GM18868 (cell line): ENCODE measurements around the gene C2CD3.
"Not testable (repeated sequence)": the region's sequence is repeated elsewhere in the genome, so short reads cannot be mapped to it uniquely, and the experiment has no call there.

Source experiments
- ATAC-seq: cut with Tn5 transposase; IDR thresholded peaks from one replicate; pipeline ENCODE4 v1.9.1; 2021; ENCODE audit warnings: mild to moderate bottlenecking, moderate library complexity; ENCODE audit not compliant: unreplicated experiment

The C2CD3 gene

DNA sequence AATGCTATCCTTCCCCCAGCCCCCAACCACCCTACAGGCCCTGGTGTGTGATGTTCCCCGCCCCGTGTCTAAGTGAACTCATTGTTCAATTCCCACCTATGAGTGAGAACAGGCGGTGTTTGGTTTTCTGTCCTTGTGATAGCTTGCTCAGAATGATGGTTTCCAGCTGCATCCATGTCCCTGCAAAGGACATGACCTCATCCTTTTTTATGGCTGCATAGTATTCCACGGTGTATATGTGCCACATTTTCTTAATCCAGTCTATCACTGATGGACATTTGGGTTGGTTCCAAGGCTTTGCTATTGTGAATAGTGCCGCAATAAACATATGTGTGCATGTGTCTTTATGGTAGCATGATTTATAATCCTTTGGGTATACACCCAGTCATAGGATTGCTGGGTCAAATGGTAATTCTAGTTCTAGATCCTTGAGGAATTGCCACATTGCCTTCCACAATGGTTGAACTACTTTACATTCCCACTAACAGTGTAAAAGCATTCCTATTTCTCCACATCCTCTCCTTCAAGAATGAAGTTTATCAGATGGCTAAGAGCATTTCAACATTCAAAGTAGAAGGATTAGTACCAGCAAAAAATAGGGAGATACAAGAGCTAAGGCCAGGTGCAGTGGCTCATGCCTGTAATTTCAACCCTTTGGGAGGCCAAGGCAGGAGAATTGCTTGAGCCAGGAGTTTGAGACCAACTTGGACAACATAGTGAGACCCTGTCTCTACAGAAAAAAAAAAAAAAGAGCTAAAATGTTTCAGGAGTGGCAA lies 50.4 kb downstream of the C2CD3 start:
- ATAC-seq = not testable (repeated sequence)

DNA sequence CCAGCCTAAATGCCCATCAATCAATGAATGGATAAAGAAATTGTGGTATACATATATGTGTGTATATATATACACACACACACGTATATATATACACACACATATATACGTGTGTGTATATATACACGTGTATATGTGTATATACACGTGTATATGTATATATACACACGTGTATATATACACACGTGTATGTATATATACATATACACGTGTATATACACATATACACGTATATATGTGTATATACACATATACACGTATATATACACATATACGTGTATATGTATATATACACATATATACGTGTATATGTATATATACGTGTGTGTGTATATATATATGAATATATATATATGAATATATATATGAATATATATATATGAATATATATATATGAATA lies 54.1 kb downstream of the C2CD3 start:
- no peak for ATAC-seq

DNA sequence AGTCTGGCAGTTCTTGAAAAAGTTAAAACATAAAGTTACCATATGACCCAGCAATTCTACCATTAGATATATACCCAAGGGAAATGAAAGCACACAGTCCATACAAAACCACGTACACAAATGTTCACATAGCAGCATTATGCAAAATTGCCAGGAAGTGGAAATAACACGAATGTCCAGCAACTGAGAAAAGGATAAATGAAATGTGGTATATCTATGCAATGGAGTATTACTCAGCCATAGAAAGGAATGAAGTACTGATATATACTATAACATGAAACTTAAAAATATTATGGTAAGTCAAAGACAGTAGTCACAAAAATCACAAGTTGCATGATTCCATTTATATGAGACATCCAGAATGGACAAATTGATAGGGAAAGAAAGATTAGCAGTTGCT lies 57.9 kb downstream of the C2CD3 start:
- no peak for ATAC-seq

DNA sequence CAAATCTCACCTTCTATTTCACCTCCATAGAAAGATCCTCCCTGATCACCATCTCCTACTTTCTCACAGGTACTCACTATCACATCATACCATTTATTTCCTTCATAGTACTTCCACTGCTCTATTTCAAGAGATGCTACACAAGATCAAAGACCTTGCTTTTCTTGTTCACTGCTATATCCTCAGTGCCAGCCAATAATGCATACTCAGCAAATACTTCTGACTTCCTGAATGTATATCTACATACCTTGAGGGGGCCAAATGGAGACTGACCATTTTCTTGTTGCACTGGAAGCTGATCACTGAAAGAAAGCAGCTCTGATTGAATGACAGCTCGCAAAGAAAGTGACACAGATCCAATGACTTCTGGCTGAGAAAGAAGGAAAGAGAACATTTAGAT lies 64.7 kb downstream of the C2CD3 start:
- no peak for ATAC-seq

DNA sequence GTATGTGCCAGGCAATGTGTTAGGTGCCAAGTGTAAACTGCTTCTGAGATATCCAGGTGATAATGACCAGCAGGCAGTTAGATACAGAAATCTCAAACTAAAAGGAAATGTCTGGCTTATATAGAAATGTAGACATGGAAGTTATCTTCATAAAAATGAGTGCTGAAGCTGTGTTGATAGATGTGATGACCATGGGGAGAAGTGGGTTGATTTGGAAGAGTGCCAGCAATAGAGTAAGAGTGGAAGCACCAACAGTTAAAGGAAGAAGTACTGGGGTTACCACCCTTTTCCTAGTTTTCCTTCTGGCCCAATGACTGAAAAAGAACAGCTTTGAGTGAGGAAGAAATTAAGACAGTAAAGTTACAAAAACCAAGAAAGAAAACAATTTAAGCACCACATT lies 68.5 kb downstream of the C2CD3 start:
- ATAC-seq = no peak

DNA sequence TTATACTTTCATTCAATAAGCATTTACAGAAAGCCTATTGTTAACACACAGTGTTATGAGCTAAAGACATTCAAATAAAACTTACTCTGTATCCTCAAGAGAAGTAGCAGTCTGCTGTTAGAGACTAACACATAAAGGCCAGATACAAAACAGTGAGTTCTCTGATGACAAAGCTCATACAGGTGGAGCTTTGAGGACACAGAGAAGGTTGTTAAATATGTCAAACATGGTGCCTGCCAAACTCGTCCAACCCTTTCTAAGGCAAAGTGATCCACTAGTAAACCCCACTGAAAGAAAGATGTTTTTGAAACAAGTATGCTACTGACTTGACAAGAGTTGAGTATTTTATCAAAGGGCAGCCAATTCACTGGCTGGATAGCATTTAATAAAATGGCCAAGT lies 70.1 kb downstream of the C2CD3 start:
- no peak for ATAC-seq

DNA sequence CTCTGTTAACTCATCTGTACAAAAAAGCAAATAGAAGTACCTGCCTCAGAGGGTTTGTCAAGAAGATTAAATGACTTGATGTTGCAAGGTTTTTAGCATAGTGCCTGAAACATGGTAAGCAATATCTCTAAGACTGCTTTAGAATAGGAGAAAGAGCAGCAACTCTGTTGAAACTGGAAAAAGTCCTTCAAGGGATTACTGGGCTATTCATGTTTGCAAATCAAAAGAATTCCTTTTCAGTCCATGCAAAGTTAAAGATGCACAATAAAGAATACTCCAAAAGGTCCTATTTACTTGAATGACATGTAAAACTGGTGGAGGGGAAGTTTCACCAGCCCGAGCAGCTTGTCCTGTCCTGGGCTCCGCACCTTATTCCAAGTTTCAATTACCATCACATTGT lies 70.6 kb downstream of the C2CD3 start:
- ATAC-seq = no peak

DNA sequence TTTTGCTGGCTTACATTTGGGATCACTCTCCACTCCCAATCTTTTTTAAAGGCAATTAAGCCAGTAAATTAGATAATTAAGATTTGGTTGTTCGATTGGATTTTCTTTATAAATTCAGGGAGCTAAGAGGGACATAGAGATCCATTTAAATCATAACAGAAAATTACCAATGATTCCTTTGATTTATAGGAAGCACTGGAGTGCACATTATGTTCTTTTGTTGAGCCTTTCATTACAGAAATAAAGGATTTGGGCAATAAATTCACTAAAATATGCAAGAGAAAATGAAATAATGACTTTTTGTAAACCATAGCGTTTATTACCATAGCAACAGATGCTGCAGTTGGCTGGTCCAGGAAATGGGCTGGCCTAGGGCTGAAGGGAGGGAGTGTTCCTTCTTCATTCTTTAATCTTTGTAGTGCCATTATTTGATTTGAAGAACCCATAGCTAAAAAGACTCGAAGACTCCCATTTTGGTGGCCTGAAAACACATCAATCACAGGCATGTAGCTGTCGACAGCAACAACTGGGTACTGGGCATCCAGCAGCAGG lies 73.0 kb downstream of the C2CD3 start:
- ATAC-seq = no peak

DNA sequence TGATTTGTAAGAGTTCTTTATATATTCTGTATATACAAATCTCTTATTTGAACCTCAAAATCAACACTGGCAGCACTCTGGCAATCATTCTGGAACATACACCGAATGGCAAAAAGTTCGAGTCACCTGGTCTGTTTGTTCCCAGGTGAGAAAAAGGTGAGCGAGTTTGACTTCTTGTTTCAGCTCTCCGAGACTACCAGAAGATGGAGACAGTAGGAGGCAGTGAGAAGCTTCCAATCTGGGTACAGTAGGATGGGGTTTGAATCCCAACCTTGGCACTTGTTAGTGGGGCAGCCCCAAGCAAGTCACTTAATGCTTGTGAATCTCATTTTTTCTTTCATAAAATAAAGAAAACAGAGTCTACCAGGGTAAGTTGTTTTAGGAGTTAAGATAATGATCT lies 76.4 kb downstream of the C2CD3 start:
- no peak for ATAC-seq

DNA sequence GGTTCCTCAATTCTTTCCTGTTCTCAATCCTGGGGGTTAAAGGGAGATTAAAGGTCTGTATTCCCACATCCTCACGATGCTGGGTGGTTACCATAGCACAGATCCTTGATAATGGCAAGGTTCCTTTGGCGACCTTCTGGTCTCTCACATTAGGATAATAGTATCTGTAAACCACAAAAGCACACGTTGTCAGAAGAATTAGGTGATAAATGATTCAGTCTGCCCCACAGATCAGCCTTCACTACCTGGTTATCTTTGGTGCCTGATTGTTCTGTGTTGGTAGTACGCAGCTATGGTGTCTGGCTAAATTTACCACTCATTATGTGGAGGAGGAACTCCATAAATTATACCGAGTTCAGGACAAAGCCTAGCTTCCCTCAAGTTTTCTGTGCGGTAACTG lies 78.4 kb downstream of the C2CD3 start:
- no peak for ATAC-seq

DNA sequence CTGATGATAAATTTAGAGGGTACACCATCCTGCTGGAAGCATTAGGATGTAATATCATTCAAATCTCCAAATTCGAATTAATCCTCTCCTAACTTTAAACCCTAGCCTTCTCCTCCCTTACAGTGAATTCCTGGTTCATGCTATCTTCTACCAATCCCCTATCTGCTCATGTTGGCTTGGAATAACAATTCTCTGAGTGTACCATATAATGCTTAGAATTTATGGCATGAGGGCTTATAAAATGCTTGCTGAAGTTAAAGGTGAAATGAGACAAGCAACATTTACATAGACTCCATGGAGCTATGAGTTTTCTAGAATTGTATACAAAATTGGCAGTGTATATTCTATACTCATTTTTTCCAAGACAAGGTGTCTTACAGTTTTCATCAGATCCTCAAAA lies 79.3 kb downstream of the C2CD3 start:
- no peak for ATAC-seq

DNA sequence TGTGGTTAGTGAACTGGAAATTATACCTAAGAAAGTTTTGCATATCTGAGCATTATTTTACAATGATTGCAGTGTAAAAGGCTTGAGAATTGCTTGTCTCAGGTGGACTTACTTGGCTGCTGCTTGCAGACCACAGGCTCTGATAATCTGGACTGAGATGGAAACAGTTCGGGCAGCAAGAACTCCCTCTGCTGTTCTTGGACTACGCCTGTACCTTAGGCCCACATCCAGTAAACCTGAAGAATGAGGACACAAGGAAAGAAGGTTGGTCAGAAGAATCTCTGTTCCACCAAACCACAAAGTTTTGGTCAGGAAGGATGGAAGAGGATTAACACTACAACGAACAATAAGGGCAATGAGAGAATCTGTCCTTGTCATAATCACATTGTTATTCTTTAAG lies 80.1 kb downstream of the C2CD3 start:
- no peak for ATAC-seq

DNA sequence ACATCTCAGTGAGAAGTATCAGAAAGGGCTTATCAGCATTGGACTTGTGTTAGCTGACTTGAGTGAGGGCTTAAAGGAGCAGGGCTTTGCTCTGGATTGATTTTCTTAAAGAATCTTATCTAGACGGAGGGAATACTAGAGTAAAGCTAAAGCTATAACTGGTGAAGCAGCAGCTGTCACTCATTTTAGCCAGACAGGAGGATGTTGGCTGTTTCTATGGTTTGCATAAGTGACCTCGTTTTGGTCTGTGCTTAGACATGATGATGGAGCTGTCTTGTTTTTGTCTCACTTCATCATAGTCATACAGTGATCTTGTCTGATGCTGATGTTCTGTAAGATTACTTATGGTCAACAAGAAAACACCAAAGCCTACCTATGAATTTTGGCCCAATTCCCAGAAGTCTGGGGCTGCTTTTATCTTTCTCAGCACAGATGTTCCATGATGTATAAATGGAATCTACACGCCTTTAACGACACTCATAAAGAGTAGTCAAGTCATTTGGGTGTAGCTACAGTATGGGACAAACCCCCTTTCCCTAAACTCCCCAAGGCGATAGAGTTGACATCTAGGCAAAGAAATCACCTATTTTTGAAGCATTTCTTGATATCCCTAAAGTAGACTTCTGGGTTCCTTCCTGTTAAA lies 84.4 kb downstream of the C2CD3 start:
- ATAC-seq = no peak

DNA sequence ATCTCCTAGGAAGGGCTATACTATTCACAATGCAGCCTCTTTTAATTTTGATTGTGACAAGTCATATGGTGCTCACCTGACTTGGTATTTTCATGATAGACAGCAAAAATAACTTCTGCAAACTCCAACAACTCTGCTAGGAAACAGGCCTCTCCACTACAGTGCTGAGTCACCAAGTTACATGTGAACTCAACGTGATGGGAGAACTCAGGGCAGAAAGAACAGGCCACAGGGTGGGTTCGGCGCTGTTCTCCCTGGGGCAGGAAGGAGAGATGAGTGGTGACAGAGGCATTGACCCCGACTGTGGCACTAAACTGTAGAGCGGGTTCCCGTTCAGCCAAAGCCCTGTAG lies 85.3 kb downstream of the C2CD3 start:
- ATAC-seq = no peak

DNA sequence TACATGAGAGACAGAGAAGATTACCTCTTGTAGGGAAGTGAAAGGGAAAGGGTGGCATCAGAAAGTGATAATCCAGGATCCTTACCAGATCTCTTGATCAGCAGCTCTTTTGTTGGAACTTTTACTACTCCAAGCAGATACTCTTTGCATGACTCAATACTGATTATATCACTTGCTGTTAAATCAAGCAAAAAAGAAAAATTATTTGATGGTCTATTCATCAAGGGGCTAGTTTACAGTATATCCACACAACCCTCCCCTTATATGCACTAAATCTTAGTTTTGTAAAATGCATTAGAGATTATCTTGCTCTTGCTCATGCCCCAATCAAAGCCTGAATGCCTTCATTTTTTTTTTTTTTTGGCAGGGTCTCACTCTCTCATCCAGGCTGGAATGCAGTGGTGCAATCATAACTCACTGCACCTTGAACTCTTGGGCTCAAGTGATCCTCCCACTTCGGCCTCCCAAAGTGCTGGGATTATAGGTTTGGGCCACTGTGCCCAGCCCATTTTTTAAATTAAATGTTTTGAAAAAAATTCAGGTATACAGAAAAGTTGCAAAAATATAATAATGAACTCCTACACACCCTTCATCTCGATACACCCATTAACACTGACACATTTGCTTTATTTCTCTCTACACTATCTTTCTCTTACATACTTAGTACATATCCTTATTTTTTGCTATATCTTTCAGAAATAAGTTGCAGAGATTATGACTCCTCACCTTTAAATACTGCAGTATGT lies 85.8 kb downstream of the C2CD3 start:
- no peak for ATAC-seq

DNA sequence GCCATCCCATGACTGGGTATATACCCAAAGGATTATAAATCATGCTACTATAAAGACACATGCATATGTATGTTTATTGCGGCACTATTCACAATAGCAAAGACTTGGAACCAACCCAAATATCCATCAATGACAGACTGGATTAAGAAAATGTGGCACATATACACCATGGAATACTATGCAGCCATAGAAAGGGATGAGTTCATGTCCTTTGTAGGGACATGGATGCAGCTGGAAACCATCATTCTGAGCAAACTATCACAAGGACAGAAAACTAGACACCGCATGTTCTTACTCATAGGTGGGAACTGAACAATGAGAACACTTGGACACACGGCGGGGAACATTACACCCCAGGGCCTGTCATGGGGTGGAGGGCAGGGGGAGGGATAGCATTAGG lies 86.9 kb downstream of the C2CD3 start:
- not testable (repeated sequence) for ATAC-seq

DNA sequence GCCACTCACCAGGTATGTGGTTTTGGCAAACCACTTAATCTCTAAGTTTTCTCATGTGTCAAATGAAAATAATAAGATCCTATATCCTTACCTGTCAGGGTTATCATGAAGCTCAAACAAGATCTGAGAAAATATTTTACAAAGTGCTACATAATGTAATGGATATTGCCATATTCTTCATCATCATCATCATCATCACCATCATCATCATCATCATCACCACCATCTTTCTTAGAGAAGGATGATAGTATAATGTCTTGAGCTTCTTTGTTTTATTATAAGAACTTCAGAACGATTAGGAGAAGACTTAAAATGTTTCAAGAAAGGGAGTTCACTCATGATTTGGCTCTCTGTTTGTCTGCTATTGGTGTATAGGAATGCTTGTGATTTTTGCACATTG lies 89.4 kb downstream of the C2CD3 start:
- no peak for ATAC-seq

DNA sequence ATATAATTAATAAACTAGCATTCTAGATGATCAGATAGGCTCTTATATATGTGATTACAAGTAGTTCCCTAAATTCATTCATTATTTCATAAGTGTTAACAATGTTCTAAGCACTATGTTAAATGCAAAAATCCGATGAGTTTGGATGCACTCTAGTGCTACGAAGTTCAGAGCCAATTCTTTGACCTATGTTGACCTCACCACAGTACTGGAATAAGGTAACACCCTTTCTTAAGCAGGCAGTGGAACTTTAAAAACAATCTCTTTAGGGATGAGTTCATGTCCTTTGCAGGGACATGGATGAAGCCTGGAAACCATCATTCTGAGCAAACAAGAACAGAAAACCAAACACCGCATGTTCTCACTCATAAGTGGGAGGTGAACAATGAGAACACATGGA lies 93.6 kb downstream of the C2CD3 start:
- no peak for ATAC-seq

DNA sequence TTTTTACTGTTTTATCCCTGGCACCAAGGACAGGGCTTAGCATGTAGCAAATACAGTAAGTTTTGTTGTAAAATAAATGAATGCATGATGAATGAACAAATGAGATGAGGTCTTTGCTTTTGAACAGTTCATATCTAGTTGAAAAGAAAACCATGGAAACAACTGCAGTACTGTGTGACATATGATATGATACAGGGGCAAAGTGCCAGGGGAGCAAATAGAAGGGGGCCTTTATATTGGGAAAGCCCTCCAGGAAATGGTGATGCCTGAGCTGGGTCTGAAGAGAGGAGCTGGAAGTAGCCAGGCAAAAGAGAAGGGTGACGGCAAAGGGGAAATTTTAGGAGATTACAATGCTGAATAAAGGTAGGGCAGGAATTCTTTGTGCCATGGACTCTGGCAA lies 98.1 kb downstream of the C2CD3 start:
- ATAC-seq = no peak

DNA sequence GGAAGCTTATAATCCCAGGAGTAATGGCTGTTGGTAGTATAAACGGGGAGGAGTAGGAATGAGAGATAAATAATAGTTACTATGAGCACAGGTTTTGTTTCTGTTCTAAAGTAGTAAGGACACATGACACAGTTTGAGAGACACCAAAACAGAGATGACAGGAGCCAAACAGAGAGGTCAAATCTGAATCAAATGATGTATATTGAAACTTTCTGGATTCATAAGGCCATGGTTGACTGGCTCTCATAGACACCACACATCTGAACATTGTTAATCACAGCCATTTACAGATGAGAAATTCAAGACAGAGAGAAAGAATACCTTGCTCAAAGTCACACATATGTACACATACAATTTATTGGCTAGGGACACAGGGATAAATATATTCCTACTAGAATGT lies 98.5 kb downstream of the C2CD3 start:
- peak; percentile 48 for ATAC-seq

DNA sequence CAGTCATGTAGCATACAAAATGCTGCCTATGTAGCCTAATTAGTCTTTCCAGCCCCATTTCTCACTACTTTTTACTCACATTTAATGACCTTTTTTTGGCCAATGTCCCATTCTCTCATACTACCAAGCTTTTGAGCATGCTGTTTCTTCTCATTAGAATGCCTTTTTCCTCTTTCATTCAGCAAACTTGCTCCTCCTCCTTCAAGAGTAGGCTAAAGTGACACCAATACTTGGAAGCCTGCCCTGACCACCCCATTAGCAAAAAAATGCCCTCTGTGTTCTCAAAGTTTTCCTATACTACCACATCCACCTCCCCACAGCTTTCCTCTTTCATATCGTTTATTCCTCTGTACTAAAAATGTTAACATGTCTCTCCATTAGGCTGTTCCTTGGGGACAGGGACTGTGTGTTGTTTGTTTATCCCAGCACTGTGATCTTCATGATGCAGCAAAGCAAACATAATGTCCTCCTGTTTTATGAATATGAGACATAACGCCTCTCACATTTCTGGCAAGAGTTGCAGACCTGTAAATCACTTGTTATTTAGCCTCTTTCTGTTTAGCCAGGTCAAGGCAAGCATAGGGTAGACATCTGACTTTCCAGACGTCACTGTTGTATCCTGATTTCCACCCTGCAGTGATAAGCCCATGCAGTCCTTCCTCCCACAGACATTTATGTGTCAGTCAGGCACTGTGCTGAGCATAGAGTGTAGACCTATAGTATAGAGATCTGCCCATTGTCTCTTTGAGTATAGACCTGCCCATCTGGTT lies 99.9 kb downstream of the C2CD3 start:
- ATAC-seq = no peak
